ENCODE results near the gene EYS.

GRCh38 chr6:65452333-65452732 lies 254.7 kb downstream of the EYS start:
- no peak for TF ChIP-seq CTCF (IDR thresholded peaks at IDR 0.05)
- no peak for TF ChIP-seq POLR2A (IDR thresholded peaks at IDR 0.05)

Data from stomach (tissue), 4 donors.